NCI-H1048 (cell line): ENCODE results near the gene BARHL2.
A peak's percentile ranks its signal among the peaks of the same experiment; 100 is the strongest.

Experiments
- DNase-seq: peaks from one replicate; lab custom pipeline; 2025; lab: John Stamatoyannopoulos, UW

The BARHL2 gene

DNA sequence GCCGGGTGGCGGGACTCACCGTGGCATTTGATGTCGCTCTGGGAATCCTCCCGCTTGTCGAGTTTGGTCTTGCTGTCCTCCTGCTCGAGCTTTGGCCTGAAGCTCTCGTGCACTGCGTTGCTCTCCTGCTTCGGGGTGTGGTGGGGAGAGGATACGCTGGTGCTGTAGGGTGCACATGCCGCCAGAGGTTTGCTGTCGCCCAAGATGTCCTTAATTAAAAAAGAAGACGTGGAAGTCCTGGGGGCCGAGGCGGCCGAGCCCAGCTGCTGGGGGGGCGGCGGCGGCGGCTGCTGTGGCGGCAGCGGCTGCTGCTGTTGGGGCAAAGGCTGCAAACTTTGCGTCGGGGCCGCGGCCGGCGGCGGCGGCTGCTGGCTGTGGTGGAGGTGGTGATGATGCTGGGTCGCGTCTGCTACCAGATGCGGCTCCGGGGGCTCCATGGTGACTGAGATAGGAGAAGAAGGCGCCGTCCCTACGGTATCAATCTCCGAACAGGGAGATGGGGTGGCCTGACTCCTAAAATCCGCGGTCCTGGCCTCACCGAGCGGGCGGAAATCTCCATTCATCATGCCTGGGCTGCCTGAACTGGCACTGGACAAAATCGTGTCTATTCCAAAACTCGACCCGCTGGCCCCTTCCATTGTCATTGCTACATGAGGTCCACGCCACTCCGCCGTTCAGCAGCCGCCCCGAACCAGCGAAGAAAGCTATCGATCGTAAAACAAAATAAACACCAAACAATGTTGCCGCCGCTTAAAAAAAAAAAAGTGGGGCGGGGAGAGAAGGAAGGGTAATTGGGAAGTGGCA, at the start of gene BARHL2:
BARHL2 (minus strand) TSS at position 751 of the 804 bp plus-strand sequence; CDS start at position 644, 107 bp downstream.
- no peak for DNase-seq

DNA sequence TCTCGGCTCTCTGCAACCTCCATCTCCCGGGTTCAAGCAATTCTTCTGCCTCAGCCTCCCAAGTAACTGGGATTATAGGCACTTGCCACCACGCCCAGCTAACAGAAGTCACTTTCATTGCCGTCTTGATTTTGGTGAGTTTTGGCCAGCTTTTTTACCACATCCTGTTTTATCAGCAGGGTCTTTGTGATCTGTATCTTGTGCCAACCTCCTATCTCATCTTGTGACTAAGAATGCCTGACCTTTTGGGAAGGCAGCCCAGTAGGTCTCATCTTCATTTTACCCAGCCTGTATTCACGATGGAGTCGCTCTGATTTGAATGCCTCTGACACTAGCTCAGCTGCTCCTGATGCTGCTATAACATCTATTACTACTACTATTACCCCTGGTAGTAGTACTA, 46.8 kb upstream of the BARHL2 start:
- no peak for DNase-seq

DNA sequence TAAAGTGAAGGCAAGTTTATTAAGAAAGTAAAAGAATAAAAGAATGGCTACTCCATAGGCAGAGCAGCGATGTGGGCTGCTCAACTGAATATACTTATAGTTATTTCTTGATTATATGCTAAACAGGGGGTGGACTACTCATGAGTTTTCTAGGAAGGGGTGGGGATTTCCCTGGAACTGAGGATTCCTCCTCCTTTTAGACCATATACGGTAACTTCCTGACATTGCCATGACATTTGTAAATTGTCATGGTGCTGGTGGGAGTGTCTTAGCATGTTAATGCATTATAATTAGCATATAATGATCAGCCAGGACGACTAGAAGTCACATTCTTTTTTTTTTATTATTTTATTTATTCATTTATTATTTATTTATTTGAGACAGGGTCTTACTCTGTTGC, 46.4 kb upstream of the BARHL2 start:
- no peak for DNase-seq

DNA sequence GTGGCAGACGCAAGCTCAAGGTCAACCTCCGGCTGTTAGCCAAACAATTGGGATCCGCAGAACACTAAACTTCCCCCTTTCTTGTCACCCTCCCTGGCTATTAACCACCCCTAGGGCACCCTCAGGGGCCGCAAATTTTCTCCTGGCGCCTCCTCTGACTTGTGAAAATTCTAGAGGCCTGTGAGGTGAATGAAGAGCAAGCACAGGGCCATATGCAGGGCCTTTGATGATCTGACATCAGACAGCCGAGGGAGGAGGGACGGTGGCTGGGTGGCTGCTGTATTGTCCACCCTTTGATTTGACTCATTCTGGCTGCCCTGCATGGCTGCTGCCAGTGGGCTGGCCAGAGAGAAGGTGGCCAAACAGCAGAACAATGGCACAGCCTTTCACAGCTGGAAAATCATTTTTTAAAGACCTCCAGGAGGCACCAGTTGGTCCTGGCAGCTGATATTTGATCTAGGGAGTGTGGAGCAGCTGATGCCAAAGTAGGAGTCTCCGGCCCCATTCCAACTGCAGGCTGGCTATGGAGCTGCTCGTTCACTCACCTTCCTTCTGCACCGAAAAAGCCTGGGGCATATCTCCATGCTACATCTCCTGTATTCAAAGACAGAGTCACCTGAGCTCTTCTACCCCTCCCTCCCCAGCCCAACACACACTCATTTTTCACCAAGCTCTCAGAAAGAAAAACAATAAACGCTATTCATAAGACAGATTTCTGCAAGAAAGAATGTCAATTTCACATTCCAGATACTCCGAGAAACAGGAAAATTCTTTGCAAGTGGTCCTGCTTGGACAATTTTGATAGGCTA, 44.9 kb upstream of the BARHL2 start:
- DNase-seq, result peak; percentile 70

DNA sequence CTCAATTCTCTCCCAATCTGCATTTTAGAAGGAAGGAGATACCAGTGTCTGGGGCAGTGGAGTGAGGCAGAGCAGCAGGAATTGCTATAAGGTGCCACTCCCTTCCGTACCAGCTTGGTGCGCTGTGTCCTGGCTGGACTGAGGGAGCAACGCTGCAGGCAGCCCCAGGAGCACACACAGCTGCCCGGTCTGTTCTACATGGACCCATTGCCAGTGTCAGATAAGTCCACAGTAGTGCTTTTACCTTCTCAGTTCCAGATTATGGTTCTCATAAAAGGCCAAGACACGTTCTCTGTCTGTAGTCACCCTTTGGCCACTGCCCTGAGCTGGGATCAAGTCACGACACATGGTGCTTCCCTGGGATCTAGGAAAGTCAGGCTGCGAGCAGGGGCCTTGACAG, 44.1 kb upstream of the BARHL2 start:
- DNase-seq, result no peak

DNA sequence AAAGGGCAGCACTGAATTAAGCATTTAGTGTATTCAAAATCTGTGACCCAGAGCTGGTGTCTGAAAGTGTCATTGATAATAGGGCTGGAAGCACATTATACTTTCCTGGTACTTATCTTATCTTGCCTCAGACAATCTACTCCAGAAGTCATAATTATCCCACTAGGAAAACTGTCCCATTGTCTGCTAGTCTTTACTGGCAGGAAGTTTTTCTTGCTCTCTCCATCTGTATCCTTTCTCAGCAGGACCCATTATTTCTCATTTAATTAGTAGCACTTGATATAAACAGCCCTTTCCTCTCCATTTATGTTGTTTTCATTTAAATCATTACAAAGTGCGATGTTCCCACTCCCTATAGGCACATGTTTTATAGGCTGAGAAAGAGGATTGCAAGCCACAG, 36.5 kb upstream of the BARHL2 start:
- no peak for DNase-seq

DNA sequence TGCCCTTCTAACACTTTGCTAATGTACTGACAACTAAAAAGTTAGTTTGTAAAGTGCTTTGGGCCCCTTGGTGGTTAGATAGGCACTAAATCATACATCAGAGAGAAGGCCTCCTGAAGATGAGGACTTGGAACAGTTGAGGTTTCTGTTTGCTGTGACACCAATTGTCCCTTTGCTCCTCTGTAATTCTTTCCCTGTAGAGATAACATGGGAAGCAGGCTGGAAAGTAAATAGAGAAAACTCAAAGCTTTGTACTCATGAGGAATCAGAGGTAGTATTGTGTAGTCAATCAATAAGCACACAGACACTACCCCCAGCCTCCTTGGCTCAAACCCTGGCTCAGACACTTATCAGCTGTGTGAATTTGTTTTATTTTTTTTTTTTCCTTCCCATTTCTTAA, 31.6 kb upstream of the BARHL2 start:
- DNase-seq, result no peak

DNA sequence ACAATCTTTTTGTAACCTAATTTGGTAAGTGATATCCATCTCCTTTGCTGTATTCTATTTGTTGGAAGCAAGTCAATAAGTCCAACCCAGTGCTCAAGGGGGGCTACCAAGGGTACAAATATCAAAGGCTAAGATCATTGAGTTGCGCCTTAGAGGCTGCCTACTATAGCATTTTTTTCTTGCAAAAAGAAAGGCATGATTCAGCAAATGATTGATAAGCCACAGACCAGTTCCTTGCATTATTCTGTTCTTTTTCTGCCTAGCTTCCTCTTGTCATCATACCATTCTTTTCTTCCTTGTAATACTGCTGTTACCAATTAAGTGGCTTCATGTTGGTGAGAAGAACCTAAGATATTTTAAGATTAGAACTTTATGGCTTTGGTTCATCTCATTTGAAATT, 29.8 kb upstream of the BARHL2 start:
- no peak for DNase-seq

DNA sequence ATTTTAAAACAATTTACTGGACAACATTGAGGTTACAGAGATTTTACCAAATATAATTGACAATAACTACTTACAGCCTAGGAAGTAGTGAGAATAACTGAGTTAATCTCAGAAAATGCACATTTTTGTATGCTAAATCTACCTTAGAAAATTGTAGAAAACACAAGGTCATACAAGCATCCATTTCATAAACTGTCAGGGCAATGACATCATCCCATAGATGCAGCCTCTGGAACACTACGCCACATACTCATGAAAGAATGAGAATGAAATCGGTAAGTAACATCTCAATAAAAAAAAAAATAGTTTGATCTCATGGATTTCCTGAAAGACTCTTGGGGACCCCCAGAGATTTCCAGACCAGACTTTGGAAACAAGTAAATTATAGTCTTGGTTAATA, 28.9 kb upstream of the BARHL2 start:
- no peak for DNase-seq

DNA sequence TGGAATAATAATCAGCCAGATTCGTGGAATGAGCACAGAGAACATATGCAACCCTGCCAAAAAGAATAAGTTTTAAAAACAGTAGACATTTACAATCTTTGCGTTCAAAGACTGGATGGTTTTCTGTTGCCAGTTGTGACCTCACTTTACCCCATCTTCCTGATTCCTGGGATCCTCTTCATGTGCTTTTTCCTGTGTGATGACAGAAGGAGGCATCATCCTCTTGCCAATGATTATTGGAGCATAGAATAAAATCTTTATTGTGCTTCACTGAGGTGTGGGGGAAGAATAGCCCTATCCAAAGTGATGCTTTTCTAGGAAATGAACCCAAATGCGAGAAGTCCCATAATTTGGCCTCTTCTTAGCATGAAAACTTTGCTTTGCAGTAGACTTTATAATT, 15.0 kb upstream of the BARHL2 start:
- no peak for DNase-seq

DNA sequence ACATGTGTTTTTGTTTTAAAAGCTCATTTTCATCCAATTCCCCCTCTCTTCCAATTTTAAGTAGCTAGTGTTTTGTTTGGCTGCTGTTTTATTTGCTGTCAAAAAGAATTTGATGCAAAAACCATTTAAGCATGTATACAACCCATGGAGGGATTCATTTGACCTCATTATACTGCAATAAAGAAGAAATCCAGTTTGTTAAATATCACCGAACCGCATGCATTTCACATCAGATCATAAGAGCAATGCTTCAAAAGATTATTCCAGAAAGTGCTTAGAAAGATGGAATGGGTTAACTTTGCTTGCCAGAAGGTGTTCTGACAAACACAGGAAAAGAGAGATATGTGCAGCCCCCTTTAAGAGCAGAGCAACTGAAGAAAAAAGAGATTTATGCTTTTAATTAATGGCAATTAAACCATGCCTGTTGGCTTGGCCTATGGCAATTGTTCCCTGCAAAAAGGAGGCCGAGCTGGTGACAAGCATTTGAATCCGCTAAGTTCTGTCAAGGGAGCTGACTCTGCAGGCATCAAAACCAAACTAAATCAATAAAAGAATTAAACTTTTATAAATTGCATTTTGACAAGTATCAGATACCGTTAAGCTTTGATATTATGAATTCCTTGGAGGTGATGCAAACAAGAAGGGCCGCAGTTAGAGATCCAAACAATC, 14.4 kb upstream of the BARHL2 start:
- DNase-seq, result no peak

DNA sequence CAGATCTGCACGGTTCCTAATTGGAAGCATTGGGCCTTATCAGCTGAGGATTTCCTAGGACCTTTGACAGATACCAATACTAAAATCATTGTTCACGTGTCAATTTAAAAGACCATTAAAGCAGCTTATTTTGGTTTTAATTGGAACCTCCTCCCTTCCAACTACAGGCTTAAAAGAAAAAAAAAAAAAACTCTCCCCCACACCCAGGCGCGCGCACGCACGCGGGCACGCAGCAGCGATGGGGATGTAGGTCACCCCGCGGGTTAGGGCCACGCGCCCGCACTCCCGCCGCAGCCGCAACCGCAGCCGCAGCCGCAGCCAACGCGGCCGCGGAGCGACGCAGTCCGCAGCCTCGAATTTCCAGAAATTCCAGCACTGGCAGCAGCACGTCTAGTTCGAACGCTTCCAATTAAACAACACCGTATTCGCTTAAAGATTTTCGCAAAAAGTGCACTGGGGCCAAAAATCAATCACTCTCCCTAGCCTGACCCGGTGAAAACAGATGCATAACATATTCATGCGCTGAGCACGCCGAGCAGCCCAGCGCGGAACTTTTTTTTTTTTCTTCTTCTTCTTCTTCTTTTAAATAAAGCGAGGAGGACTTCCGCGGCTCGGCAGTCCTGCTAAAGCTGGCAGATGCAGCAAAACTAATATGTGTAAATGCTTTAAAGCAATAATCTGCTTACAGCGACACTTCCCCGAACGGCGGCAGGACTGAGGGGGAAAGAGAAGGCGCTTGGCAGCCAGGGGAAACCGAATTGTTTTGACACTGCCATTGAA, 13.3 kb upstream of the BARHL2 start:
- no peak for DNase-seq

DNA sequence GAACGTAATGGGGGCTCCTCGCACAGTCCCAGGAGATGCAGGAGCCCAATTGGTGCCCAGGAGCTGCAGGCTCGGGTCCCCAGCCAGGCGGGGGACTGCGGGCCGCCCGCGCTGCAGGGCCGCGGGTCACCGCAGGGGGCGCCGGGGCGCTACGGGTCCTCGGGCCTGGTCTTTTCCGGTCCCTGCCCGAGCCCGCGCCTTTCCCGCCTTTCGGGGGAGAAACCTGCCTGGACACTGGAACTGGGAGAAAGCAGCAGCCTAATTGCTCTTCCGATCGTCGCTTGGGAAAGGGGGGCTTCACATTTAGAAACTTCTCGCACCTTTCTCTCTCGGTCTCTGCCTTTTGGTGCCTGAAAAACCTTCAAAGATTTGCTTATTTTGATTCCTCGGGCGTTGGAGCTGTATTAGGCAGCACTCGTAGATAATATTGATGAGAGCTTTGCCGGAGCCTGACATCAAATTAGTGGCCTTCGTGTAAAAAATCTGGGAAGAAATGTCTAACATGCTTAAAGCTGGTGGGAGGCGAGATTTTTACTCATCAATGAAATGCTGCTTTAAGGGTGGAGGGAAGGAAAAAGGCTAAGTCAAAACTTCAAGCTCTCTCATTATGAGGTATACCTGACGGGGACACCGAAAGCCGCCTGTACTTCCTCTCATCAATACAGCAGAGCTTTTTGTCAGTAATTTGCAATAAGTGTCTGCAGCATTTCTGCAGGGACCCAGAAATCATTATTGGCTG, 12.6 kb upstream of the BARHL2 start:
- no peak for DNase-seq

DNA sequence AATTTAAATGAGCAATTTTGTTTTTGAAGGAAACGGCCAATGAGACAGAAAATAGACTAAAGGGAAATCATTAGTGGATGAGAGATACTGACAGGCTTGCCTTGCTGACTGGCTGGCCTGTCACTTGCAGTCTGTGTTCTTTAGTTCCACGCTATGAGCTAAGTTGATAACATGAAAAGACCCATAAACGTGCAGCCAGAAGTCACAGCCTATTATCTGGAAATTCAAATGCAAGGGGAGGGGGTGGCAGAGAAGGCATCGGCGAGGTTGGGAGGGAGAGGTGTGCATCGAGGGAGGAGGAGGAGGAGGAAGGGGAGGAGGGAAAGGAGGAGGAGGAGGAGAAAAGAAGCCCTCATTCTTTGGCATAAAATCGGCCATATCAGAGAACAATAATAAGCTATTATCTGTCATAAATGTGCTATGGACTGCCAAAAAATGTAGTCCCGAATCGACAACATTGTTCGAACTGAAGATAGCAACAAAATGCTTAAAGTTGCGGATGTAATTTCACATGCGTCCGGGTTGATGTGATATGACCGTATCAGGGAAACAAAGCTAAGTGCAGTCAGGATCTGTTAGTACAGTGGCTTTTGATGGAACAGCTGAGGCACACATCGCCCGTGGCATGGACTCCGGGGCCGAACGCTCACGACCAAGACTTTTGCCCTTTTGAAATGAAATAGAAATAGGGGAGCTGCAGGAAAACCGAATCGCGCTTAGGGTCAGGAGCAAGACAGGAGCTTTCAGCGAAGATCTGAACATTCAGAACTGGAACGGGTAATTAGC, 11.6 kb upstream of the BARHL2 start:
- no peak for DNase-seq

DNA sequence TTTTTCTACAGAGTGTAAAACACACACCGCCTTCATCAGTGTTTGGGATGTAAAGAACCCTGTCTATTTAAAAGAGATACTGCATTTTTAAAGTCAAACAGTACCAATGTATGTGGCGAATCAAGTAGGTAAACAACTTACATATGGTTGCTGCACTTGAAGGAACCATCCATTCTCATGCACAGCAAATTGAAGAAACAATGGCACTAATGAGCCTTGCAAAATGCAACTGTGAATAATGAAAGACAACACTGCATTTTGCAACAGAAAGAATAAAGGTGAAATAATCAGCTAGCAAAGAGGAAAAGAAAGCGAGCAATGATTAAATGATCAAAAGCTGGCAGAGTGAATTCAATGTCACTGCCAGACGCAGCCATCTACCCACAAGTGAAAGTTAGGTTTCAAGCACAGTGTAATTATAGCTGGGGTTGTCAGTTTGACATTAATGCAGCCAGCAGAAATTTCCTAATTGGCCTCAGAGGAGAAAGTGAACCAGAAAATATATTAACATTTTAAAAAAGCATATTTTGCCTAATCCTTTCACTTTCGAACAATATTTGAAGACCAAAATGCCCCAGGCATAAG, 10.9 kb upstream of the BARHL2 start:
- no peak for DNase-seq

DNA sequence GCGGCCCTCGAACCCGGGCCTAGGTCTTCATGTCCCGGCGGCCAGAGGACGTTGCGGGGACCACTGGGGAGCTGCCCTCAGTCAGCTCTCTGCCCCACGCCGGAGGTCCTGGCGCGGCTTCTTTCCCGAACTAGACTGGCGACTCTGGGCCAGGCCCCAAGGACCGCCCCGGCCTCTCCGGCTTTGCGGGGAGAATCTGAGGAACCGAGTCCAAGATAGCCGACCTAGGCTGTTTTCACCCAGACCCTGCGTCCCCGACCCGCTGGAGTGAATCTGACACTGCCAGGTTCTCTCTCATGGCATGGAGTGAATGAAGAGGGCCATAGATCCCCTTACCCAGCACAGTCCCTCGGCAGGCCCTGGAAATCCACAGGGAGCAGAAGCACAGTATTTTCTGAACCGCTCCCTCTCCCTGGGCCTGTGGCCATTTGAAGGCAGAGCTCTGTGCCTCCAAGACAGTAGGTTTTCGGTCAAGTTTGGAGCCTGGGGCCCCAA, 9.9 kb upstream of the BARHL2 start:
- no peak for DNase-seq

DNA sequence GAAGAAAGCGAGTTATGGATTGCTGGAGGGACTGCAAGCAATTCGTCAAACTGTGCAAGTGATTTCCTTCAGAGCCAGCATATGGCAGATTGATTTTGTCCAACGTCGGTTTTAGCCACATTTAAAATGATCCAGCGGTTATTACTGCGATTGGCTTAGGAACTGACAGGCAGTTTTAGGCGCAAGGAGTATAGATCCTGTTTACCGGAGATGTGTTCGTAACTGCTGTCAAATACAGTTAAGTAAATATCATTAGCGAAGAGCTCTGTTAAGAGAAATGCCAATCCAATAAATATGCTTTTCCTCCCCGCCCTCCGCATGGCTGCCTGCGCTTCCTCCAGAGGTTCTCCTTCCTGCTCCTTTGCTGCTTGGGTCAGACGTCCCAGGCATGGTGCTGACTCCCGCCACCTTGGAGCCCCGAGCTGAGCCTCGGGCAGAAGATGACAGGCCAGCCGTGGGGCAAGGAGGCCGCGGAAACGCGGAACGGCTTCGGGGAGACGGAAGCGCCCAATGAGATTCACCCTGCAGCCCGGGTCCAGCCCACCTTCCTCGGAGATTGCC, 9.4 kb upstream of the BARHL2 start:
- DNase-seq, result no peak

DNA sequence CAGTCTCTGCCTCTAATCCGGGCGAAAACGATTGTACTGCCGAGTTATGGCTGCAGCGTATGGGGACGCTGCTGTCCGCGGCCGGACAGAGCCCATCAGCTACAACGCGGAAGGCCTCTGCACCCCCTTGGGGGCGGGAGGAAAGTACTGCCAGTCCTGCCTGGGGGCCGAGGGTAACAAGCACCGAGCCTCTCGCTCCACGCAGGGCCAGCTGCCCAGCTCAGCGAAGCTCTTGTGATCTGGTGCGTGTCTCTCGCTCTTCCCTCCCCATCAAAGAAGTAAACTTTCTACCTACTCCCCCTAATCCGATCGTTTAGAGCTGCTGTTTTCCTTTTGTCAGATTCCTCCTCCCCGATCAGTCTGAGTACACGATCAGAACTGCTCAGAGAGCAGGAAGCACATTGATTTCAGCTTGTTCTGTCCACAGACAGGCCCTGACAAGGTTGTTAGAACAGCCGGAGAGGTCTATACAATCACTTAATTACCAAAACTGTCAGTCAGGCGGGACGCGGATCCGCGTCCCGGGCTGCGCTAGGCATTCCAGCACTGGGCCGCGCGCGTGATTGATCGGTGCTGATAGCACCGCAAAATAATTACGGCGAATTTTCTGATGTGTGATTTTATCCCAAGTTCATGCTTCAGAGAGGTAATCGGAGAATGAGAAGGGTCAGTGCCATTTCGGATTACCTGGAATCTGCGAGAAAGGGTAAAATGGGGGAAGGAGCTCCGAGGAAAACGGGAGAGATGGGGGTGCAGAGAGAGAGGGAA, 8.7 kb upstream of the BARHL2 start:
- no peak for DNase-seq
